OCI-LY1 (cell line): ENCODE data around the gene PKNOX1.
A peak's percentile ranks its signal among the peaks of the same experiment; 100 is the strongest.
"Not testable (repeated sequence)": the region's sequence is repeated elsewhere in the genome, so short reads cannot be mapped to it uniquely, and the experiment has no call there.

Experiments
- H2AFZ ChIP-seq: fragments of 200-600 bp; sonication (generic), shearing (Covaris generic); 2 replicates; pipeline ENCODE4 v1.6.0; 2014; ENCODE audit warnings: antibody characterized with exemption, mild to moderate bottlenecking, low read length
- H3F3A ChIP-seq: fragments of 200-600 bp; sonication (generic), shearing (Covaris generic); 2 replicates; pipeline ENCODE4 v1.6.0; 2014; ENCODE audit warnings: mild to moderate bottlenecking, antibody characterized with exemption, low read length, moderate library complexity; ENCODE audit not compliant: insufficient read depth
- H3K27ac ChIP-seq: fragments of 200-600 bp; sonication (generic); 2 replicates; pipeline ENCODE4 v1.5.1; 2014; ENCODE audit warnings: low read length, mixed run types, mild to moderate bottlenecking, low read depth; ENCODE audit not compliant: poor library complexity, severe bottlenecking
- H3K27me3 ChIP-seq: fragments of 200-600 bp; sonication (generic); 2 replicates; pipeline ENCODE4 v1.6.0; 2014; ENCODE audit warnings: antibody characterized with exemption, mild to moderate bottlenecking, low read length, moderate library complexity; ENCODE audit not compliant: insufficient read depth
- H3K36me3 ChIP-seq: fragments of 200-600 bp; sonication (generic); 2 replicates; pipeline ENCODE4 v1.6.1; 2014; ENCODE audit warnings: mild to moderate bottlenecking, antibody characterized with exemption, low read length, moderate library complexity, mixed read lengths; ENCODE audit not compliant: insufficient read depth
- H3K4me1 ChIP-seq: fragments of 200-600 bp; sonication (generic); 2 replicates; pipeline ENCODE4 v1.5.1; 2014; ENCODE audit warnings: mild to moderate bottlenecking, low read length, moderate library complexity; ENCODE audit not compliant: insufficient read depth, severe bottlenecking
- H3K4me2 ChIP-seq: fragments of 200-600 bp; sonication (generic), shearing (Covaris generic); 2 replicates; pipeline ENCODE4 v1.6.1; 2014; ENCODE audit warnings: low read length
- H3K4me3 ChIP-seq: fragments of 200-600 bp; sonication (generic); 2 replicates; pipeline ENCODE4 v1.5.1; 2014; ENCODE audit warnings: low read length, low read depth, mild to moderate bottlenecking, mixed read lengths; ENCODE audit not compliant: poor library complexity, severe bottlenecking
- H3K79me2 ChIP-seq: fragments of 200-600 bp; shearing (Covaris generic); 2 replicates; pipeline ENCODE4 v1.6.1; 2016; ENCODE audit warnings: mixed run types, low read length, mixed read lengths; ENCODE audit not compliant: insufficient read depth
- H3K9ac ChIP-seq: fragments of 200-600 bp; sonication (generic), shearing (Covaris generic); 2 replicates; pipeline ENCODE4 v1.6.1; 2014; ENCODE audit warnings: mild to moderate bottlenecking, low read length, mixed read lengths
- H3K9me2 ChIP-seq: fragments of 200-600 bp; sonication (generic), shearing (Covaris generic); 2 replicates; pipeline ENCODE4 v1.6.1; 2014; ENCODE audit warnings: low read depth, mild to moderate bottlenecking, low read length, mixed read lengths
- H3K9me3 ChIP-seq: fragments of 200-600 bp; shearing (Covaris generic); 2 replicates; pipeline ENCODE4 v1.6.1; 2014; ENCODE audit warnings: low read length, mixed read lengths
- H4K20me1 ChIP-seq: fragments of 200-600 bp; sonication (generic), shearing (Covaris generic); 2 replicates; pipeline ENCODE4 v1.6.0; 2016; ENCODE audit warnings: mild to moderate bottlenecking, low read length; ENCODE audit not compliant: insufficient read depth
- EZH2 ChIP-seq: fragments of 200-600 bp; sonication (generic), shearing (Covaris generic); IDR thresholded peaks from 2 replicates; pipeline ENCODE4 v1.8.0; 2017; ENCODE audit warnings: borderline replicate concordance, mixed run types, mild to moderate bottlenecking, antibody characterized with exemption, low read length, moderate library complexity, mixed read lengths
- TF ChIP-seq, protein P1 (sequence below): fragments of 200-600 bp; sonication (generic), shearing (Covaris generic); IDR thresholded peaks from 2 replicates; pipeline ENCODE4 v1.5.1; 2017; ENCODE audit warnings: mild to moderate bottlenecking, antibody characterized with exemption, low read length, moderate library complexity, mixed read lengths

Gene PKNOX1

GRCh38 chr21:42936360-42936759, 38.0 kb upstream of the PKNOX1 start:
- Histone ChIP-seq H3K4me1 (peaks cover 33% of the 10 kb centered on the region), H3K27ac (peak overlapping the region; percentile 84)
- not testable (repeated sequence) for H3F3A ChIP-seq, H3K4me3 ChIP-seq, H3K79me2 ChIP-seq, H3K27me3 ChIP-seq, H2AFZ ChIP-seq, H4K20me1 ChIP-seq, H3K36me3 ChIP-seq, H3K9me3 ChIP-seq, H3K9ac ChIP-seq, H3K9me2 ChIP-seq, H3K4me2 ChIP-seq

DNA sequence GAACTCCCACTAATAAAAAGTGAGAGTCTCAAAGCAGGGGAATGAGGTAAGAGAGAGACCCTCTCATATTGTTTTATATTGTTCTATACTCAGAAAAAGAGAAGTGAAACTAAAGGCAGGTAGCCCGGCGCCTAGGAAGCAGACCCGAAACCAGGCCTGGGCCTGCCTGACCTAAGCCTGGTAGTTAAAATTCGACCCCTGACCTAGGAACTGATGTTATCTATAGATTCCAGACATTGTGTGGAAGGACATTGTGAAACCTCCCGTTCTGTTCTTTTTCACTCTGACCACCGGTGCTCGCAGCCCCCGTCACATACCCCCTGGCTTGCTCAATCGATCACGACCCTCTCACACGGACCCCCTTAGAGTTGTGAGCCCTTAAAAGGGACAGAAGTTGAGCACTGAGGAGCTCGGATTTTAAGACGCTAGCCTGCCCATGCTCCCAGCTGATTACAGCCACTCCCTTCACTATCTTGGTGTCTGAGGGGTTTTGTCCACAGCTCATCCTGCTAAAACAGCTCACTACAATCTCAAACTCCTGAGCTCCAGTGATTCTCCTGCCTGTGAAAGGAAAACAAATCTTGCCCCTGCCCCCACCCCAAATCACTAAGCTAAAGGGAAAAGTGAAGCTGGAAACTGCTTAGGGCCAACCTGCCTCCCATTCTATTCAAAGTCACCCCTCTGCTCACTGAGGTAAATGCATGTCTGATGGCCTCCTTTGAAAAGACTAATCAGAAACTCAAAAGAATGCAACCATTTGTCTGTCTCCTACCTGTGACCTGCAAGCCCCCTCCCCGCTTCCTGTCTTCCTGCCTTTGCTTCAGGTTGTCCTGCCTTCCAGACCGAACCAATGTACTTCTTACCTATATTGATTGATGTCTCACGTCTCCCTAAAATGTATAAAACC, 37.1 kb upstream of the PKNOX1 start:
- Histone ChIP-seq H3K9ac (peak overlapping the region; percentile 27; the same call in 1 of the 2 replicates), H3K4me2 (peak overlapping the region; percentile 57; the same call in 1 of the 2 replicates), H3K27ac (peak overlapping the region; percentile 84), H3K4me1 (peaks cover 24% of the 10 kb centered on the region)
- H3K9me3 ChIP-seq, H3K4me3 ChIP-seq, H2AFZ ChIP-seq, H3K36me3 ChIP-seq, H3K27me3 ChIP-seq, H4K20me1 ChIP-seq, H3K79me2 ChIP-seq, H3K9me2 ChIP-seq, H3F3A ChIP-seq: not testable (repeated sequence)

- Histone ChIP-seq H3K36me3 (no peaks in the 10 kb centered on the region; the same call in 1 of the 2 replicates), H3K4me1 (peaks cover 21% of the 10 kb centered on the region), H2AFZ (no peak overlapping the region), H3K79me2 (no peaks in the 10 kb centered on the region), H3K27me3 (no peaks in the 10 kb centered on the region), H3K27ac (peak overlapping the region; percentile 84), H3K9ac (no peak overlapping the region), H3K4me3 (no peak overlapping the region), H3K9me2 (no peaks in the 10 kb centered on the region), H3K9me3 (0 out of 2 replicates have a peak, but pooled peaks cover 2% of the 10 kb centered on the region), H3K4me2 (no peak overlapping the region), H4K20me1 (no peaks in the 10 kb centered on the region), H3F3A (no peaks in the 10 kb centered on the region; the same call in 1 of the 2 replicates)
- TF ChIP-seq, protein P1, sequence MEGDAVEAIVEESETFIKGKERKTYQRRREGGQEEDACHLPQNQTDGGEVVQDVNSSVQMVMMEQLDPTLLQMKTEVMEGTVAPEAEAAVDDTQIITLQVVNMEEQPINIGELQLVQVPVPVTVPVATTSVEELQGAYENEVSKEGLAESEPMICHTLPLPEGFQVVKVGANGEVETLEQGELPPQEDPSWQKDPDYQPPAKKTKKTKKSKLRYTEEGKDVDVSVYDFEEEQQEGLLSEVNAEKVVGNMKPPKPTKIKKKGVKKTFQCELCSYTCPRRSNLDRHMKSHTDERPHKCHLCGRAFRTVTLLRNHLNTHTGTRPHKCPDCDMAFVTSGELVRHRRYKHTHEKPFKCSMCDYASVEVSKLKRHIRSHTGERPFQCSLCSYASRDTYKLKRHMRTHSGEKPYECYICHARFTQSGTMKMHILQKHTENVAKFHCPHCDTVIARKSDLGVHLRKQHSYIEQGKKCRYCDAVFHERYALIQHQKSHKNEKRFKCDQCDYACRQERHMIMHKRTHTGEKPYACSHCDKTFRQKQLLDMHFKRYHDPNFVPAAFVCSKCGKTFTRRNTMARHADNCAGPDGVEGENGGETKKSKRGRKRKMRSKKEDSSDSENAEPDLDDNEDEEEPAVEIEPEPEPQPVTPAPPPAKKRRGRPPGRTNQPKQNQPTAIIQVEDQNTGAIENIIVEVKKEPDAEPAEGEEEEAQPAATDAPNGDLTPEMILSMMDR, result no peak
- no peak for TF ChIP-seq EZH2
Observed at GRCh38 chr21:42937960-42938605, 36.3 kb upstream of the PKNOX1 start.

DNA sequence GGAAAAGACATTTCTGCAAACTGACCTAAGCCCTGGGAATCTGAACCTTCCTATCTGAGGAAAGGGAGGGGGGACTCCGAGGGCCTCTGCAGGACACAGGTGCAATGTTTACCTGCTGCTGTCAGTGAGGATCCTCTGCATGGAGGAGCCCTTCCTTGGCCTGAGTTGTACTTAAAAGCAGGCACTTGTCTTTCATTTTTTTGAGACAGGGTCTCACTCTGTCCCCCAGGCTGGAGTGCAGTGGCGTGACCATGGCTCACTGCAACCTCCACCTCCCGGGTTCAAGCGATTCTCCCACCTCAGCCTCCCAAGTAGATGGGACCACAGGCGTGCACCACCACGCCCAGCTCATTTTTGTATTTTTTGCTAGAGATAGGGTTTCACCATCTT, 35.8 kb upstream of the PKNOX1 start:
- H3K9me3 ChIP-seq, H3K4me2 ChIP-seq, H3F3A ChIP-seq, H4K20me1 ChIP-seq, H3K9me2 ChIP-seq, H3K27me3 ChIP-seq, H3K79me2 ChIP-seq, H3K4me3 ChIP-seq, H2AFZ ChIP-seq, H3K9ac ChIP-seq, H3K27ac ChIP-seq, H3K36me3 ChIP-seq: not testable (repeated sequence)
- H3K4me1 ChIP-seq, result peaks cover 21% of the 10 kb centered on the region
